OCI-LY3 (cell line): ENCODE measurements around the gene SHROOM3.

Experiments
- H2AFZ ChIP-seq: fragments of 200-600, 300-600 bp; shearing (Covaris generic); 2 replicates; pipeline ENCODE4 v1.6.0; 2014; ENCODE audit warnings: antibody characterized with exemption, low read depth, low read length
- H3K27ac ChIP-seq: fragments of 200-600, 300-600 bp; sonication (generic); 2 replicates; pipeline ENCODE4 v1.5.1; 2014; ENCODE audit warnings: mild to moderate bottlenecking, low read length, moderate library complexity, mixed read lengths
- H3K27me3 ChIP-seq: fragments of 200-600, 300-600 bp; sonication (generic); 2 replicates; pipeline ENCODE4 v1.6.1; 2014; ENCODE audit warnings: low read depth, low read length, mixed read lengths
- H3K36me3 ChIP-seq: fragments of 200-600, 300-600 bp; sonication (generic); replicated peaks from 2 replicates; pipeline ENCODE3; 2014; ENCODE audit warnings: low read depth, low read length, mixed read lengths
- H3K4me1 ChIP-seq: fragments of 300-600, 200-600 bp; sonication (generic); 2 replicates; pipeline ENCODE4 v1.6.1; 2014; ENCODE audit warnings: low read length, mixed read lengths
- H3K4me2 ChIP-seq: fragments of 200-600, 300-600 bp; sonication (generic); 2 replicates; pipeline ENCODE4 v1.6.1; 2014; ENCODE audit warnings: low read length, mixed read lengths
- H3K4me3 ChIP-seq: fragments of 300-600, 200-600 bp; sonication (generic); 2 replicates; pipeline ENCODE4 v1.5.1; 2014; ENCODE audit warnings: antibody characterized with exemption, mild to moderate bottlenecking, low read length, moderate library complexity
- H3K79me2 ChIP-seq: fragments of 300-600, 200-600 bp; shearing (Covaris generic); 2 replicates; pipeline ENCODE4 v1.6.1; 2014; ENCODE audit warnings: mild to moderate bottlenecking, low read length, mixed read lengths
- H3K9ac ChIP-seq: fragments of 300-600, 200-600 bp; shearing (Covaris generic); 2 replicates; pipeline ENCODE4 v1.6.0; 2014; ENCODE audit warnings: mild to moderate bottlenecking, low read length, moderate library complexity
- H3K9me3 ChIP-seq: fragments of 200-600, 300-600 bp; shearing (Covaris generic); 2 replicates; pipeline ENCODE4 v1.6.1; 2014; ENCODE audit warnings: low read length, mixed read lengths; ENCODE audit not compliant: insufficient read depth
- H4K20me1 ChIP-seq: fragments of 200-600, 300-600 bp; sonication (generic); 2 replicates; pipeline ENCODE4 v1.6.1; 2016; ENCODE audit warnings: low read length, mixed read lengths; ENCODE audit not compliant: insufficient read depth
- EZH2phosphoT487 ChIP-seq: fragments of 200-600 bp; shearing (Covaris generic); IDR thresholded peaks from 2 replicates; pipeline ENCODE4 v1.6.1; 2018; ENCODE audit warnings: antibody characterized with exemption, mixed run types, low read depth
- TF ChIP-seq, protein P1 (sequence below): fragments of 200-600, 300-600 bp; sonication (generic); IDR thresholded peaks from 2 replicates; pipeline ENCODE4 v1.5.1; 2014; ENCODE audit warnings: antibody characterized with exemption, low read length, low read depth

Gene SHROOM3

DNA sequence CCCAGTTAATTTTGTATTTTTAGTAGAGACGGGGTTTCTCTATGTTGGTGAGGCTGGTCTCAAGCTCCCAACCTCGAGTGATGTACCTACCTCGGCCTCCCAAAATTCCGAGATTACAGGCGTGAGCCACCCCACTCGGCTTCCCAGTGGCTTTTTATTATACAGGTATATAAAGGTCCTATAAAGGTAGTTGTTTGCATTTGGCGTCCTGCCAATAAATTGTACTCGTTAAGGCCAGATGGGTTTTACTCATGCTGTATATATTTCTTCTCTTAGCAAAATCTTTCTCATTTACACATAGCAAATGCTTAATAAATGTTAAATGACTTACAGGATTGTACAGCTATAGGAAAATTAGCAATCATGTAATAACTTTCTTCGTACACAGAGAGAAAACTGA, 6.9 kb downstream of the SHROOM3 start:
- no peak overlapping the region for H3K9ac ChIP-seq
- H3K4me2 ChIP-seq: peak overlapping the region; percentile 42
- no peaks in the 10 kb centered on the region for H3K79me2 ChIP-seq
- TF ChIP-seq, protein P1, sequence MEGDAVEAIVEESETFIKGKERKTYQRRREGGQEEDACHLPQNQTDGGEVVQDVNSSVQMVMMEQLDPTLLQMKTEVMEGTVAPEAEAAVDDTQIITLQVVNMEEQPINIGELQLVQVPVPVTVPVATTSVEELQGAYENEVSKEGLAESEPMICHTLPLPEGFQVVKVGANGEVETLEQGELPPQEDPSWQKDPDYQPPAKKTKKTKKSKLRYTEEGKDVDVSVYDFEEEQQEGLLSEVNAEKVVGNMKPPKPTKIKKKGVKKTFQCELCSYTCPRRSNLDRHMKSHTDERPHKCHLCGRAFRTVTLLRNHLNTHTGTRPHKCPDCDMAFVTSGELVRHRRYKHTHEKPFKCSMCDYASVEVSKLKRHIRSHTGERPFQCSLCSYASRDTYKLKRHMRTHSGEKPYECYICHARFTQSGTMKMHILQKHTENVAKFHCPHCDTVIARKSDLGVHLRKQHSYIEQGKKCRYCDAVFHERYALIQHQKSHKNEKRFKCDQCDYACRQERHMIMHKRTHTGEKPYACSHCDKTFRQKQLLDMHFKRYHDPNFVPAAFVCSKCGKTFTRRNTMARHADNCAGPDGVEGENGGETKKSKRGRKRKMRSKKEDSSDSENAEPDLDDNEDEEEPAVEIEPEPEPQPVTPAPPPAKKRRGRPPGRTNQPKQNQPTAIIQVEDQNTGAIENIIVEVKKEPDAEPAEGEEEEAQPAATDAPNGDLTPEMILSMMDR: no peak
- TF ChIP-seq EZH2phosphoT487: no peak
- H2AFZ ChIP-seq: peak overlapping the region; percentile 6; the same call in 1 of the 2 replicates
- no peaks in the 10 kb centered on the region for H3K36me3 ChIP-seq
- H3K27me3 ChIP-seq: peaks cover 24% of the 10 kb centered on the region
- H4K20me1 ChIP-seq: no peaks in the 10 kb centered on the region
- no peaks in the 10 kb centered on the region for H3K9me3 ChIP-seq
- peaks cover 10% of the 10 kb centered on the region for H3K4me1 ChIP-seq
- no peak overlapping the region for H3K27ac ChIP-seq
- H3K4me3 ChIP-seq: peak overlapping the region; percentile 40

DNA sequence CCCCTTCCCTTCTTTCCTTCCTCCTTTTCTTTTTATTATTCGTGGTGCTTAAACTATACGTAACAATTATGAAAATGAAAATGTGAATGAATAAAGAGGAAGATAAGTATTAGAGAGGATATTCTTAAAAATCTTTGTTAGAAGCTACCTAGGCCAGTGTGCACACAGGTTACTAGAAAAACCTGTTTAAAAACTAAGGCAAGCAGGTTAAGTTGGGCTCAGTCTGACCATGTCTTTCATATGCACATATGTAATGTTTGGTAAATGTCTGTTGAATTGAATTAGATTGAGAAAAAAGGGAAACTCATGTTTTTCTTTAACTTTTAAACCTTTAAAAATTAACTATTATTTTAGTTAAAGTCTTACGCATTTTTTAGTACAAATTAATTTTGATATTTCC, 7.8 kb downstream of the SHROOM3 start:
- H4K20me1 ChIP-seq: no peaks in the 10 kb centered on the region
- peaks cover 10% of the 10 kb centered on the region for H3K4me1 ChIP-seq
- no peaks in the 10 kb centered on the region for H3K36me3 ChIP-seq
- TF ChIP-seq EZH2phosphoT487: no peak
- TF ChIP-seq, protein P1: no peak
- H2AFZ ChIP-seq: 0 out of 2 replicates have a peak overlapping the region, but pooled peaks have one; percentile 83
- H3K4me3 ChIP-seq: peak overlapping the region; percentile 40
- H3K9me3 ChIP-seq: no peaks in the 10 kb centered on the region
- no peak overlapping the region for H3K9ac ChIP-seq
- H3K79me2 ChIP-seq: no peaks in the 10 kb centered on the region
- peaks cover 21% of the 10 kb centered on the region for H3K27me3 ChIP-seq
- no peak overlapping the region for H3K27ac ChIP-seq
- H3K4me2 ChIP-seq: peak overlapping the region; percentile 42

DNA sequence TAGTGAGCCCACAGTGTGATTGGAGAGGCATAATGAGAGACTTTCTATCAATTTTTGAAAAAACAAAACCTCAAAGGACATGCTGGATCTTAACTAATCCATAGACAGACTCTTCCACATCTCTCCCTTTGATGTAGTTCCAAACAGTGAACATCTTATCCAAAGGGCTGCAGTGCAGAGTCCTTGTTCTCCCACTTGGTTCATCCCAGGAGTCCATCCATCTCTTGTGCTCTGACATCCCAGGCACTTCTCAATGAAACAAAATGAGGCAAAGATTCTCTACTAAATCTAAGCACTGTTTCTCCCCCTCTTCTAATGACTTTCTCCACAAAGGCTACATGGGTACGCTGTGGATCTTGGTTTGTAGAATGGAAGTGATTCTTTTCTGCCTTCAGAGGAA, 8.3 kb downstream of the SHROOM3 start:
- no peak overlapping the region for H3K4me3 ChIP-seq
- H2AFZ ChIP-seq: no peak overlapping the region
- H3K9me3 ChIP-seq: no peaks in the 10 kb centered on the region
- H3K27me3 ChIP-seq: peaks cover 17% of the 10 kb centered on the region
- no peak overlapping the region for H3K9ac ChIP-seq
- H3K4me1 ChIP-seq: peaks cover 10% of the 10 kb centered on the region
- TF ChIP-seq, protein P1: no peak
- no peak for TF ChIP-seq EZH2phosphoT487
- no peak overlapping the region for H3K4me2 ChIP-seq
- no peak overlapping the region for H3K27ac ChIP-seq
- H3K36me3 ChIP-seq: no peaks in the 10 kb centered on the region
- no peaks in the 10 kb centered on the region for H4K20me1 ChIP-seq
- H3K79me2 ChIP-seq: no peaks in the 10 kb centered on the region

DNA sequence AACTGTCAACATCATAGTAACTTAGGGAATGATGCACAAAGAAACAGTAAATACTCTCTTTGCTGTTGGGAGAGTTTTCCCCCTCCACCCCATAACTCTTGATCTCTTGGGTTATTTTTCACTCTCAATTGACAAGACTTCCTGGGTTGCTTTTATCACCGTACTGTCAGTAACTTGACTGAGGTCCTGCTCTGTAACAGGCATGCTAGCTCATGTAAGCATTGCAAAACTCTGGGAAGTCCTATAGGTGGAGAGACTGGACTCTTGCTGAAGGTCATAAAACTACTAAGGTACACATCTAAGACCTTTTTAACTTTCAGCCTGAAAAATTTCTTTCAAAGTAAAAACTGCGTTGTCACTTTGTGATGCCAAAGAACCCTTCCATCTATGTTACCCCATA, 10.9 kb downstream of the SHROOM3 start:
- H3K4me3 ChIP-seq: no peak overlapping the region
- H3K36me3 ChIP-seq: no peaks in the 10 kb centered on the region
- no peak overlapping the region for H3K4me2 ChIP-seq
- no peaks in the 10 kb centered on the region for H3K79me2 ChIP-seq
- no peaks in the 10 kb centered on the region for H4K20me1 ChIP-seq
- no peak overlapping the region for H3K27ac ChIP-seq
- H3K9ac ChIP-seq: no peak overlapping the region
- H3K27me3 ChIP-seq: peaks cover 19% of the 10 kb centered on the region
- H3K9me3 ChIP-seq: no peaks in the 10 kb centered on the region
- TF ChIP-seq, protein P1: no peak
- no peak for TF ChIP-seq EZH2phosphoT487
- no peak overlapping the region for H2AFZ ChIP-seq
- peaks cover 35% of the 10 kb centered on the region for H3K4me1 ChIP-seq
